Stimulated activated CD8-positive, alpha-beta memory T cell treated with anti-CD3 and anti-CD28 coated beads, Interleukin-2, amount 100 ng/mL, for 1 hour (primary cell): ENCODE measurements around the gene TPRG1L.

Experiments
- DNase-seq, 2 donors: peaks; one replicate each; pipeline ENCODE4 v3.0.0-alpha.2; 2020; ENCODE audit warnings: low read depth in 2 of 2

Gene TPRG1L

GRCh38 chr1:3628445-3628844, 3.6 kb downstream of the TPRG1L start:
- no peak for DNase-seq

- no peak for DNase-seq
Measured at GRCh38 chr1:3629561-3630160, 4.8 kb downstream of the TPRG1L start.

- DNase-seq = no peak
Measured at GRCh38 chr1:3630161-3630611, 5.4 kb downstream of the TPRG1L start.

GRCh38 chr1:3630914-3631313, 6.1 kb downstream of the TPRG1L start:
- DNase-seq = no peak

GRCh38 chr1:3631320-3632260, 6.8 kb downstream of the TPRG1L start:
- no peak for DNase-seq

GRCh38 chr1:3632298-3632697, 7.5 kb downstream of the TPRG1L start:
- no peak for DNase-seq

GRCh38 chr1:3632716-3633343, 8.0 kb downstream of the TPRG1L start:
- no peak for DNase-seq

- DNase-seq = no peak
Measured at GRCh38 chr1:3633344-3634058, 8.7 kb downstream of the TPRG1L start.

- DNase-seq = no peak
Measured at GRCh38 chr1:3634059-3634800, 9.4 kb downstream of the TPRG1L start.

- no peak for DNase-seq
Measured at GRCh38 chr1:3636080-3636479, 11.3 kb downstream of the TPRG1L start.

GRCh38 chr1:3636531-3636930, 11.7 kb downstream of the TPRG1L start:
- no peak for DNase-seq

GRCh38 chr1:3638027-3638426, 13.2 kb downstream of the TPRG1L start:
- no peak for DNase-seq

- no peak for DNase-seq
Measured at GRCh38 chr1:3638676-3639075, 13.9 kb downstream of the TPRG1L start.

- DNase-seq = no peak
Measured at GRCh38 chr1:3639397-3639911, 14.6 kb downstream of the TPRG1L start.

GRCh38 chr1:3640121-3640837, 15.5 kb downstream of the TPRG1L start:
- no peak for DNase-seq

- DNase-seq = no peak
Measured at GRCh38 chr1:3641046-3641760, 16.4 kb downstream of the TPRG1L start.

GRCh38 chr1:3641816-3642215, 17.0 kb downstream of the TPRG1L start:
- no peak for DNase-seq

- no peak for DNase-seq
Measured at GRCh38 chr1:3642919-3643675, 18.3 kb downstream of the TPRG1L start.

GRCh38 chr1:3644273-3644672, 19.5 kb downstream of the TPRG1L start:
- no peak for DNase-seq
